Nephron (organoid): ENCODE measurements around the gene CREB3.

Experiments used
- H3K27ac Mint-ChIP-seq, 3 experiments: 2 replicates each; pipeline ENCODE4 v1.8.0; 2020; ENCODE audit warnings: mixed read lengths in 3 of 3, mild to moderate bottlenecking in 2 of 3, moderate library complexity in 1 of 3
- H3K27me3 Mint-ChIP-seq: 2 replicates; pipeline ENCODE4 v1.8.0; 2021; ENCODE audit warnings: low read depth, mild to moderate bottlenecking, moderate library complexity, mixed read lengths
- H3K36me3 Mint-ChIP-seq: 2 replicates; pipeline ENCODE4 v1.8.0; 2020; ENCODE audit warnings: low read depth, mixed read lengths
- H3K4me1 Mint-ChIP-seq: 2 replicates; pipeline ENCODE4 v1.8.0; 2020; ENCODE audit warnings: mixed read lengths
- H3K4me3 Mint-ChIP-seq, 3 experiments: 2 replicates each; pipeline ENCODE4 v1.8.0; 2020; ENCODE audit warnings: mild to moderate bottlenecking in 3 of 3, mixed read lengths in 3 of 3, moderate library complexity in 2 of 3
- H3K9me3 Mint-ChIP-seq: 2 replicates; pipeline ENCODE4 v1.8.0; 2020; ENCODE audit warnings: mixed read lengths
- CTCF ChIP-seq, 3 experiments: fragments of 200-600 bp; sonication (generic); IDR thresholded peaks; one replicate each; pipeline ENCODE4 v1.5.0; 2021; ENCODE audit warnings: antibody characterized with exemption in 3 of 3; ENCODE audit not compliant: unreplicated experiment in 3 of 3

CREB3 gene

DNA sequence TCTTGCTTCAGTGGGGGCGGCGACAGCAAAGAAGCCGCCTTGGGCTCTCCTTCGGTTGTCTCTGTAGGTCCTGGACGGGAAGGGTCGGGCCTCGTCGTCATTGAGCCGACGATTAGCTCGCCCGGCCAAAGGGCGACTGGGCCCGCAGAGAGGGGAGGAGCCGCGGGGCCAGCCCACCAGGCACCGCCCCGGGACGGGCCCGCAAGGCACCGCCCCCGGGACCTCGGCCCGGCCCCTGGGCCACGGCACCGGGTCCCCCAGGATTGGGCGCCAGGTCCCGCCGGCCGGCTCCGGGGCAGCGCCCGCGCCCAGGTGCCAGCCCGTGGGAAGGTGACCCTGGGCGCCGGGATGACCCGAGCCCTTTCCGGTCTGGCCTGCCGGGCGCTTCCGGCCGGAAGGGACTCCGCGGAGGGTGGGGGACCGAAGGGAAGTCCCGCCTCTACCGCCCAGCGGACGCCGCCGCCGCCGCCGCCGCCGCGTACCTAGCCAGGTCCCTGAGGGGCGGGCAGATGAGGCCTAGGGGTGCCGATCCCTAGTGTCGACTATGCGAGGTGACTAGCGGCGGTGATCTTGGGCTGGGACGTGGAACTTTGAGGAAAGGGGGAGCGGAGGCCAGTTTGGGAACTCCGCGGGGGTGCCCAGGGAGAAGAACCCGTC, 16.5 kb downstream of the CREB3 start, which contains the start of the genes GBA2 and RGP1:
Gene GBA2, minus strand, starts transcription at position 371 of the 657 bp plus-strand sequence. CDS start 524 bp downstream, outside the sequence.
Gene RGP1, plus strand, starts transcription at position 430 of the 657 bp plus-strand sequence. CDS start 469 bp downstream, outside the sequence.
- Mint-ChIP-seq H3K4me1 (peaks cover 35% of the 10 kb centered on the region), H3K4me3 (peak within 1 kb of the TSS; percentile 94 to 97 (median 97)), H3K27ac (peak within 1 kb of the TSS; percentile 86 to 96 (median 95)), H3K36me3 (peaks cover 47% of the 10 kb centered on the region), H3K9me3 (no peaks in the 10 kb centered on the region), H3K27me3 (no peaks in the 10 kb centered on the region)
- no peak for TF ChIP-seq CTCF (IDR thresholded peaks at IDR 0.05; ENCODE audit: unreplicated experiment in 3 of 3)

DNA sequence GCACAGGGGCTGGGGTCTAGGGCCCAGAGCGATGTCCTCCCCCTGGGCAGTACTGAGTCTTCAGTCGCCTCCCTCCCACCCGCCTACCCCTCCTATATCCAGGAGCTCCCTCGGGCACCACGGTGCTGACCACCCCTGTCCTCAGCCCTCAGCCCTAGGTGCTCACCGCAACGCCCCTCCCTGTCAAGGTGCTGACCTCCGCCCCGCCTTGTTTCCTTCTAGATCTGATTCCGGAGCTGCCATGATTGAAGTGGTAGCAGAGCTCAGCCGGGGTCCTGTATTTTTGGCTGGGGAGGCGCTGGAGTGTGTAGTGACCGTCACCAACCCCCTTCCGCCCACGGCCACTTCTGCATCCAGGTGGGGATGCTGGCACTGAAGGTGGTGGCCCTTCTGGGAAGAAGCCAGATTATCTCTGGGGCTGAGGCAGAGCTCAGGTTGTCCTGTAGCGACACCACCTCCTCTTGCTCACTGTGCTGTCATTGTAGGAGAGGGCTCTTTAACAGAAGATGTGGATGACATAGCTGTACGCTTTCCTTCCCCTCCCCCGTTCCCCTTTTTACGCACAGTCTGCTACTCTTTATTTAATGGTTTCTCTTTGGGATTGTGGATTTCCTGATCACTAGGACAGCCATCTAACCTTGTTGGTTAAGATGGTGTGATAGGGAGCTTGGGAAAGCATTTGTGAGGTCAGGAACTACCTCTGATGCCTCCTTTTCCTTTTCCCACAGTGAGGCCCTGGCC, 17.2 kb downstream of the CREB3 start:
- no peaks in the 10 kb centered on the region for H3K27me3 Mint-ChIP-seq

DNA sequence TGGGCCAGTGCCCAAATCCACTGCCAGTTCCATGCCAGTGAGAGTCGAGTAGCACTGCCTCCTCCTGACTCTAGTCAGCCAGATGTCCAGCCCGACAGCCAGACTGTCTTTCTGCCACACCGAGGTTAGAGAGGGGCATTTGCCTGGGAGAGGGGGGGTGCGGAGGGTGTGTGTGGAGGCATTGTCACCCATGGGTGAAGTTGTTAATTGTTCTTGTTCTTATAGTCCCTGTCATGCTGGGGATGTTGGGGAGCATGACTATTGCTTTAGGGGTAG, 17.7 kb downstream of the CREB3 start:
- H3K9me3 Mint-ChIP-seq, result no peaks in the 10 kb centered on the region
- no peaks in the 10 kb centered on the region for H3K27me3 Mint-ChIP-seq
- H3K4me3 Mint-ChIP-seq, result peak overlapping the region; percentile 94 to 97 (median 97)
- no peak for TF ChIP-seq CTCF (IDR thresholded peaks at IDR 0.05; ENCODE audit: unreplicated experiment in 3 of 3)
- H3K27ac Mint-ChIP-seq, result peak overlapping the region; percentile 86 to 96 (median 95)
- peaks cover 35% of the 10 kb centered on the region for H3K4me1 Mint-ChIP-seq
- peaks cover 44% of the 10 kb centered on the region for H3K36me3 Mint-ChIP-seq

More for the DNA sequence above, 17.2 kb downstream of the CREB3 start:
- Mint-ChIP-seq H3K27ac (peak overlapping the region; percentile 86 to 96 (median 95)), H3K4me1 (peaks cover 35% of the 10 kb centered on the region), H3K9me3 (no peaks in the 10 kb centered on the region), H3K36me3 (peaks cover 45% of the 10 kb centered on the region), H3K4me3 (peak overlapping the region; percentile 94 to 97 (median 97))
- TF ChIP-seq CTCF (IDR thresholded peaks at IDR 0.05; ENCODE audit: unreplicated experiment in 3 of 3), result no peak

GRCh38 chr9:35753466-35753865, 21.0 kb downstream of the CREB3 start:
- Mint-ChIP-seq H3K27ac (no peak overlapping the region), H3K9me3 (no peaks in the 10 kb centered on the region), H3K4me1 (peaks cover 13% of the 10 kb centered on the region), H3K36me3 (peaks cover 37% of the 10 kb centered on the region), H3K27me3 (no peaks in the 10 kb centered on the region), H3K4me3 (peak overlapping the region; percentile 6 to 32 (median 22))
- TF ChIP-seq CTCF (IDR thresholded peaks at IDR 0.05; ENCODE audit: unreplicated experiment in 3 of 3), result no peak

- Mint-ChIP-seq H3K4me1 (peaks cover 18% of the 10 kb centered on the region), H3K36me3 (peaks cover 37% of the 10 kb centered on the region), H3K27ac (no peak within 1 kb of the TSS), H3K27me3 (no peaks in the 10 kb centered on the region), H3K4me3 (peak within 1 kb of the TSS; percentile 6 to 32 (median 22)), H3K9me3 (no peaks in the 10 kb centered on the region)
- TF ChIP-seq CTCF (IDR thresholded peaks at IDR 0.05; ENCODE audit: unreplicated experiment in 3 of 3), result no peak
These were observed 21.8 kb downstream of the CREB3 start, which contains the start of gene MSMP for GRCh38 chr9:35754264-35754663. MSMP (minus strand) TSS chr9:35754276; CDS start chr9:35754129, 147 bp downstream.
